Uterus (tissue), 2 donors: ENCODE data around the gene GALNT4.

Experiments used
- CTCF ChIP-seq, 4 experiments: fragments of 200-600 bp in 2 of 4; fragments of 450-650 bp in 2 of 4; sonication (generic) in 2 of 4; IDR thresholded peaks; one replicate each; pipeline ENCODE4 v1.5.1; 2016 to 2019; ENCODE audit warnings: antibody characterized with exemption in 4 of 4, mild to moderate bottlenecking in 2 of 4, moderate library complexity in 1 of 4
- POLR2A ChIP-seq, 2 donors: fragments of 450-650 bp; IDR thresholded peaks; one replicate each; pipeline ENCODE4 v1.6.1; 2016; ENCODE audit warnings: antibody characterized with exemption in 2 of 2, mild to moderate bottlenecking in 1 of 2, moderate library complexity in 1 of 2

GRCh38 chr12:89566615-89567014 lies 42.0 kb upstream of the GALNT4 start:
- TF ChIP-seq CTCF (IDR thresholded peaks at IDR 0.05) = no peak
- no peak for TF ChIP-seq POLR2A (IDR thresholded peaks at IDR 0.05)
